GM12878 (cell line): ENCODE data around the gene SCP2. TPM values are rescaled to one million over a fixed set of nuclear protein-coding genes. Genes with fewer than 3 reads are reported as not detected.

ENCODE experiments used
- ATAC-seq: fragments of 200-7000 bp; cut with Tn5 transposase; 3 replicates; pipeline ENCODE4 v1.9.1; 2020; ENCODE audit warnings: mild to moderate bottlenecking, moderate library complexity
- BruUV-seq: library from RNA; stranded (reverse); fragments of 400-500 nt; replicated peaks from 2 replicates; lab custom pipeline; 2021; lab: Mats Ljungman, UMichigan
- CTCF ChIA-PET: fragments of 300-600 bp; sonication (Branson Sonifier 250); formaldehyde crosslinking; extraction: SDS; loops from one replicate; lab custom pipeline; 2021; ENCODE audit warnings: inconsistent platforms; lab: Yijun Ruan, JAX
- POLR2A ChIA-PET: fragments of 350-600 bp; formaldehyde crosslinking; extraction: SDS; loops from one replicate; lab custom pipeline; 2021; ENCODE audit warnings: inconsistent platforms; lab: Charles Lee
- RAD21 ChIA-PET: fragments of 300-600 bp; sonication (Branson Sonifier 250); formaldehyde crosslinking; loops from one replicate; lab custom pipeline; 2023; ENCODE audit warnings: antibody characterized with exemption; ENCODE audit not compliant: unreplicated experiment; lab: Charles Lee
- SMC1A ChIA-PET: fragments of 300-600 bp; sonication (Branson Sonifier 250); formaldehyde crosslinking; loops from one replicate; lab custom pipeline; 2023; ENCODE audit not compliant: unreplicated experiment, uncharacterized antibody; lab: Charles Lee
- DNase-seq: peaks from one replicate; pipeline ENCODE4 v3.0.0-alpha.2; 2011; ENCODE audit warnings: low read depth, low spot score
- FAIRE-seq: peaks from 3 replicates; lab custom pipeline; 2011; peaks lifted over from hg19 to GRCh38; lab: Jason Lieb, UNC
- H2AFZ ChIP-seq: 2 replicates; pipeline ENCODE4 v1.6.0; 2011; ENCODE audit warnings: low read depth, low read length, control low read depth; ENCODE audit not compliant: control insufficient read depth
- H3K27ac ChIP-seq: 2 replicates; pipeline ENCODE4 v1.5.1; 2011; ENCODE audit warnings: control low read depth; ENCODE audit not compliant: control insufficient read depth, insufficient read depth
- H3K27me3 ChIP-seq, 2 experiments: replicated peaks in 1 of 2; 2 replicates each; pipeline versions ENCODE4 v1.6.0 to v1.6.1; 2011; ENCODE audit warnings: low read length in 1 of 2; ENCODE audit not compliant: control insufficient read depth in 2 of 2, insufficient read depth in 2 of 2
- H3K36me3 ChIP-seq, 2 experiments: 2 replicates each; pipeline ENCODE4 v1.5.1; 2011; ENCODE audit warnings: low read length in 1 of 2; ENCODE audit not compliant: control insufficient read depth in 2 of 2, insufficient read depth in 2 of 2
- H3K4me1 ChIP-seq: 2 replicates; pipeline ENCODE4 v1.6.1; 2011; ENCODE audit warnings: mild to moderate bottlenecking, low read length, moderate library complexity, mixed read lengths; ENCODE audit not compliant: control insufficient read depth, insufficient read depth
- H3K4me2 ChIP-seq: 2 replicates; pipeline ENCODE4 v1.6.0; 2011; ENCODE audit warnings: control low read depth; ENCODE audit not compliant: control insufficient read depth, insufficient read depth
- H3K4me3 ChIP-seq: fragments of 200-600 bp; sonication (generic); 2 replicates; pipeline ENCODE4 v1.5.1; 2016
- H3K79me2 ChIP-seq: 2 replicates; pipeline ENCODE4 v1.6.0; 2011; ENCODE audit warnings: low read length; ENCODE audit not compliant: control insufficient read depth, insufficient read depth
- H3K9ac ChIP-seq: 2 replicates; pipeline ENCODE4 v1.8.0; 2011; ENCODE audit warnings: low read length, control low read depth, mixed read lengths; ENCODE audit not compliant: control insufficient read depth, insufficient read depth
- H3K9me3 ChIP-seq: replicated peaks from 3 replicates; pipeline ENCODE4 v1.5.1; 2011; ENCODE audit warnings: mild to moderate bottlenecking, low read length; ENCODE audit not compliant: control insufficient read depth, insufficient read depth
- H4K20me1 ChIP-seq: 2 replicates; pipeline ENCODE4 v1.6.0; 2011; ENCODE audit not compliant: control insufficient read depth, insufficient read depth
- ATF2 ChIP-seq: IDR thresholded peaks from 2 replicates; pipeline ENCODE4 v1.6.1; 2012; ENCODE audit warnings: low read length, inconsistent platforms
- FOXM1 ChIP-seq: IDR thresholded peaks from 2 replicates; pipeline ENCODE4 v1.6.1; 2012; ENCODE audit warnings: low read depth, mild to moderate bottlenecking, inconsistent platforms, low read length, moderate library complexity
- GABPA ChIP-seq: IDR thresholded peaks from 2 replicates; pipeline ENCODE4 v1.6.1; 2014; ENCODE audit warnings: antibody characterized with exemption, low read depth, mild to moderate bottlenecking, inconsistent platforms
- KAT2A ChIP-seq: conservative IDR thresholded peaks from 2 replicates; pipeline ENCODE4 v1.6.1; 2011; ENCODE audit warnings: low read depth, low read length; ENCODE audit not compliant: control insufficient read depth
- SMAD1 ChIP-seq: fragments of 450-650 bp; IDR thresholded peaks from 2 replicates; pipeline ENCODE4 v1.6.1; 2018; ENCODE audit warnings: mild to moderate bottlenecking, low read depth; ENCODE audit not compliant: partially characterized antibody
- SMAD5 ChIP-seq: IDR thresholded peaks from 2 replicates; pipeline ENCODE4 v1.6.1; 2016; ENCODE audit warnings: antibody characterized with exemption, low read depth
- TARDBP ChIP-seq: IDR thresholded peaks from 2 replicates; pipeline ENCODE4 v1.6.1; 2016; ENCODE audit warnings: borderline replicate concordance
- TCF12 ChIP-seq: IDR thresholded peaks from 2 replicates; pipeline ENCODE4 v1.6.1; 2011; ENCODE audit warnings: low read depth, mild to moderate bottlenecking, low read length
- ZNF207 ChIP-seq: fragments of 450-650 bp; IDR thresholded peaks from 2 replicates; pipeline ENCODE4 v1.6.1; 2014; ENCODE audit warnings: antibody characterized with exemption, mild to moderate bottlenecking, borderline replicate concordance
- WGBS: methylation state at CpG from one replicate; pipeline ENCODE4 v1.1.6; 2016; ENCODE audit warnings: low lambda C conversion rate; ENCODE audit not compliant: insufficient replicate concordance, insufficient coverage; ENCODE audit errors: missing lambda C conversion rate; 5-methylcytosine and 5-hydroxymethylcytosine counted together
- in situ Hi-C: fragments of 300-500 bp; cut with MboI; formaldehyde crosslinking; loops from 9 replicates; pipeline ENCODE4 v1.14.3; 2018; ENCODE audit warnings: mixed read lengths
- intact Hi-C: fragments of 100-400 bp; cut with micrococcal nuclease; formaldehyde crosslinking; loops from one replicate; pipeline ENCODE4 v1.14.2; 2022; ENCODE audit not compliant: unreplicated experiment
- polyA plus RNA-seq, 11 experiments: library from polyadenylated mRNA; depleted of rRNA in 4 of 11; unstranded in 6 of 11; stranded (reverse) in 5 of 11; fragments of >200 nt; fragmentation: Nextera tagmentation in 4 of 11; fragmentation: Illumina TruSeq in 1 of 11; extraction: Ambion mirVana in 4 of 11; extraction: Trizol in 1 of 11; gene quantifications; 1 replicate in 1 of 11; 2 replicates in 10 of 11; pipeline versions ENCODE4 v1.2.1 to v1.2.3, GENCODE V29; 2011 to 2016; ENCODE audit warnings: inconsistent platforms in 2 of 11, missing spikeins in 2 of 11, low read depth in 1 of 11
- total RNA-seq, 4 experiments: library from RNA; depleted of rRNA in 3 of 4; stranded (reverse); fragments of >200 nt in 3 of 4; fragmentation: Illumina TruSeq in 1 of 4; extraction: Trizol in 1 of 4; gene quantifications; 2 replicates each; pipeline versions ENCODE4 v1.2.1 to v1.2.3, GENCODE V29; 2013 to 2021
- TF ChIP-seq, protein P1 (sequence below): fragments of 450-650 bp; IDR thresholded peaks from 2 replicates; pipeline ENCODE4 v1.6.1; 2017; ENCODE audit warnings: mild to moderate bottlenecking, moderate library complexity
- TF ChIP-seq, protein P2 (sequence below): IDR thresholded peaks from 2 replicates; pipeline ENCODE4 v1.6.1; 2012; ENCODE audit warnings: low read depth, low read length, improper control_type of control experiment

The SCP2 gene
- total and polyA plus RNA-seq, 10 of the 15 experiments (the other 5 are each of a cell fraction or from before 2014, with no cell fraction given): 74.3 to 327 (median 127) TPM

- TF ChIP-seq SMAD5 (no peak), SMAD1 (no peak), TARDBP (no peak), GABPA (no peak), TCF12 (no peak), ZNF207 (no peak), FOXM1 (no peak)
- TF ChIP-seq, protein P1, sequence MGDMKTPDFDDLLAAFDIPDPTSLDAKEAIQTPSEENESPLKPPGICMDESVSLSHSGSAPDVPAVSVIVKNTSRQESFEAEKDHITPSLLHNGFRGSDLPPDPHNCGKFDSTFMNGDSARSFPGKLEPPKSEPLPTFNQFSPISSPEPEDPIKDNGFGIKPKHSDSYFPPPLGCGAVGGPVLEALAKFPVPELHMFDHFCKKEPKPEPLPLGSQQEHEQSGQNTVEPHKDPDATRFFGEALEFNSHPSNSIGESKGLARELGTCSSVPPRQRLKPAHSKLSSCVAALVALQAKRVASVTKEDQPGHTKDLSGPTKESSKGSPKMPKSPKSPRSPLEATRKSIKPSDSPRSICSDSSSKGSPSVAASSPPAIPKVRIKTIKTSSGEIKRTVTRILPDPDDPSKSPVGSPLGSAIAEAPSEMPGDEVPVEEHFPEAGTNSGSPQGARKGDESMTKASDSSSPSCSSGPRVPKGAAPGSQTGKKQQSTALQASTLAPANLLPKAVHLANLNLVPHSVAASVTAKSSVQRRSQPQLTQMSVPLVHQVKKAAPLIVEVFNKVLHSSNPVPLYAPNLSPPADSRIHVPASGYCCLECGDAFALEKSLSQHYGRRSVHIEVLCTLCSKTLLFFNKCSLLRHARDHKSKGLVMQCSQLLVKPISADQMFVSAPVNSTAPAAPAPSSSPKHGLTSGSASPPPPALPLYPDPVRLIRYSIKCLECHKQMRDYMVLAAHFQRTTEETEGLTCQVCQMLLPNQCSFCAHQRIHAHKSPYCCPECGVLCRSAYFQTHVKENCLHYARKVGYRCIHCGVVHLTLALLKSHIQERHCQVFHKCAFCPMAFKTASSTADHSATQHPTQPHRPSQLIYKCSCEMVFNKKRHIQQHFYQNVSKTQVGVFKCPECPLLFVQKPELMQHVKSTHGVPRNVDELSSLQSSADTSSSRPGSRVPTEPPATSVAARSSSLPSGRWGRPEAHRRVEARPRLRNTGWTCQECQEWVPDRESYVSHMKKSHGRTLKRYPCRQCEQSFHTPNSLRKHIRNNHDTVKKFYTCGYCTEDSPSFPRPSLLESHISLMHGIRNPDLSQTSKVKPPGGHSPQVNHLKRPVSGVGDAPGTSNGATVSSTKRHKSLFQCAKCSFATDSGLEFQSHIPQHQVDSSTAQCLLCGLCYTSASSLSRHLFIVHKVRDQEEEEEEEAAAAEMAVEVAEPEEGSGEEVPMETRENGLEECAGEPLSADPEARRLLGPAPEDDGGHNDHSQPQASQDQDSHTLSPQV: no peak
- TF ChIP-seq, protein P2, sequence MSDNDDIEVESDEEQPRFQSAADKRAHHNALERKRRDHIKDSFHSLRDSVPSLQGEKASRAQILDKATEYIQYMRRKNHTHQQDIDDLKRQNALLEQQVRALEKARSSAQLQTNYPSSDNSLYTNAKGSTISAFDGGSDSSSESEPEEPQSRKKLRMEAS: no peak
These were observed 10.5 kb downstream of the SCP2 start (continued) for GRCh38 chr1:52937433-52938182.

DNA sequence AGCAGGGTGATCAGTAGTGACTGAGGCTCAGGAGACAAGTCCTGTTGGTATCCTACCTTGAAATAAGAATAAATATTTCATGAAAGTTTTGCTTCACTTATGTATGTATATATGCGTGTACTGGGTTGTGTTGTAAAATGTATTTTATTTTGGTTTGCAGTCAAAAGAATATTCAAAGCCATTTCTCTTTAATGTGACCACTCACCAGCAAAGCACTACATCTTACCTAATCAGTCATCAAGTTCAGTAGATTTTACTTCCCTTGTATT lies 11.0 kb downstream of the SCP2 start:
- Histone ChIP-seq H4K20me1 (no peaks in the 10 kb centered on the region), H3K27ac (no peak overlapping the region), H3K4me2 (no peak overlapping the region), H3K9me3 (no peaks in the 10 kb centered on the region), H3K4me3 (no peak overlapping the region)
- 100% methylated on average over 1 of the region's 1 CpG for WGBS
- in situ Hi-C loops: no loop called here
- intact Hi-C loops: no loop called here
- no TSS peak for BruUV-seq
- SMC1A ChIA-PET: no interaction called here
- CTCF ChIA-PET: no interaction called here
- TF ChIP-seq KAT2A (no peak), ATF2 (no peak)
- TF ChIP-seq, all 136 proteins: peak for 0
- POLR2A ChIA-PET: no interaction called here
- Histone ChIP-seq H3K36me3 (no peaks in the 10 kb centered on the region), H3K9ac (no peak overlapping the region), H3K79me2 (no peaks in the 10 kb centered on the region), H2AFZ (no peak overlapping the region; the same call in 1 of the 2 replicates), H3K4me1 (no peaks in the 10 kb centered on the region), H3K27me3 (no peaks in the 10 kb centered on the region; a peak in 1 of 4 replicates)
- FAIRE-seq (no peak), ATAC-seq (no peak), DNase-seq (no peak)
- RAD21 ChIA-PET: no interaction called here
